ENCODE data around the gene PMM2.

- TF ChIP-seq MLX (CRISPR knock-in tag; IDR thresholded peaks at IDR 0.05) = no peak
- no peak for TF ChIP-seq E2F1 (CRISPR knock-in tag; IDR thresholded peaks at IDR 0.05)
Measured at GRCh38 chr16:8861563-8862308, 64.1 kb downstream of the PMM2 start.
